OCI-LY1 (cell line): ENCODE data around the gene PRKCD.

Source experiments
- EZH2 ChIP-seq: fragments of 200-600 bp; sonication (generic), shearing (Covaris generic); IDR thresholded peaks from 2 replicates; pipeline ENCODE4 v1.8.0; 2017; ENCODE audit warnings: borderline replicate concordance, mixed run types, mild to moderate bottlenecking, antibody characterized with exemption, low read length, moderate library complexity, mixed read lengths
- TF ChIP-seq, protein P1 (sequence below): fragments of 200-600 bp; sonication (generic), shearing (Covaris generic); IDR thresholded peaks from 2 replicates; pipeline ENCODE4 v1.5.1; 2017; ENCODE audit warnings: mild to moderate bottlenecking, antibody characterized with exemption, low read length, moderate library complexity, mixed read lengths

DNA sequence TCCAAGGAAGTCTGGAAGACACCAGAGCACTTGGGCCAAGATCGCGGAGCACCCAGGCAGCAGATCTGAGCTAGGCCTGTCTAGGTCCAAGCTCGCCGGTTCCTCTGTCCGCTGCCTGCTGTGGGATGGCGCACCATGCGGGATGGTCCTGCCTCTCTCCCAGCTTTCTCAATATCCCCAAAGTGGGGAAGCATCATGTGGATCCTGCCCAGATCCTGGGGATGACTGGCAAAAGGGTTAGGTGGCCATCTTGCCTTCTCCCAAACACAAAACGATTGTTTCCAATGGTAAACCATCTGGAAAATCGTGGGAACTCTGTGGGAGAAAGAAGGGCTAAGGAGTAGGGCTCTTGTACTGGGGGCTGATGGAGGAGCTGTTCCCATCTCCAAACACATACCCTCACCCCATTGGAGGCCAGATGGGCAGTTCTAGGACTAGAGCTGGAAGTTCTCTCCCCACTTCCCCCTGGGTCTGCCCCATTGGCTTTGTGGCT is 8.9 kb downstream of the PRKCD start:
- TF ChIP-seq, protein P1, sequence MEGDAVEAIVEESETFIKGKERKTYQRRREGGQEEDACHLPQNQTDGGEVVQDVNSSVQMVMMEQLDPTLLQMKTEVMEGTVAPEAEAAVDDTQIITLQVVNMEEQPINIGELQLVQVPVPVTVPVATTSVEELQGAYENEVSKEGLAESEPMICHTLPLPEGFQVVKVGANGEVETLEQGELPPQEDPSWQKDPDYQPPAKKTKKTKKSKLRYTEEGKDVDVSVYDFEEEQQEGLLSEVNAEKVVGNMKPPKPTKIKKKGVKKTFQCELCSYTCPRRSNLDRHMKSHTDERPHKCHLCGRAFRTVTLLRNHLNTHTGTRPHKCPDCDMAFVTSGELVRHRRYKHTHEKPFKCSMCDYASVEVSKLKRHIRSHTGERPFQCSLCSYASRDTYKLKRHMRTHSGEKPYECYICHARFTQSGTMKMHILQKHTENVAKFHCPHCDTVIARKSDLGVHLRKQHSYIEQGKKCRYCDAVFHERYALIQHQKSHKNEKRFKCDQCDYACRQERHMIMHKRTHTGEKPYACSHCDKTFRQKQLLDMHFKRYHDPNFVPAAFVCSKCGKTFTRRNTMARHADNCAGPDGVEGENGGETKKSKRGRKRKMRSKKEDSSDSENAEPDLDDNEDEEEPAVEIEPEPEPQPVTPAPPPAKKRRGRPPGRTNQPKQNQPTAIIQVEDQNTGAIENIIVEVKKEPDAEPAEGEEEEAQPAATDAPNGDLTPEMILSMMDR, result no peak
- TF ChIP-seq EZH2, result no peak
